ENCODE measurements around the gene ARL10.

Gene ARL10, protein sequence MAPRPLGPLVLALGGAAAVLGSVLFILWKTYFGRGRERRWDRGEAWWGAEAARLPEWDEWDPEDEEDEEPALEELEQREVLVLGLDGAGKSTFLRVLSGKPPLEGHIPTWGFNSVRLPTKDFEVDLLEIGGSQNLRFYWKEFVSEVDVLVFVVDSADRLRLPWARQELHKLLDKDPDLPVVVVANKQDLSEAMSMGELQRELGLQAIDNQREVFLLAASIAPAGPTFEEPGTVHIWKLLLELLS

DNA sequence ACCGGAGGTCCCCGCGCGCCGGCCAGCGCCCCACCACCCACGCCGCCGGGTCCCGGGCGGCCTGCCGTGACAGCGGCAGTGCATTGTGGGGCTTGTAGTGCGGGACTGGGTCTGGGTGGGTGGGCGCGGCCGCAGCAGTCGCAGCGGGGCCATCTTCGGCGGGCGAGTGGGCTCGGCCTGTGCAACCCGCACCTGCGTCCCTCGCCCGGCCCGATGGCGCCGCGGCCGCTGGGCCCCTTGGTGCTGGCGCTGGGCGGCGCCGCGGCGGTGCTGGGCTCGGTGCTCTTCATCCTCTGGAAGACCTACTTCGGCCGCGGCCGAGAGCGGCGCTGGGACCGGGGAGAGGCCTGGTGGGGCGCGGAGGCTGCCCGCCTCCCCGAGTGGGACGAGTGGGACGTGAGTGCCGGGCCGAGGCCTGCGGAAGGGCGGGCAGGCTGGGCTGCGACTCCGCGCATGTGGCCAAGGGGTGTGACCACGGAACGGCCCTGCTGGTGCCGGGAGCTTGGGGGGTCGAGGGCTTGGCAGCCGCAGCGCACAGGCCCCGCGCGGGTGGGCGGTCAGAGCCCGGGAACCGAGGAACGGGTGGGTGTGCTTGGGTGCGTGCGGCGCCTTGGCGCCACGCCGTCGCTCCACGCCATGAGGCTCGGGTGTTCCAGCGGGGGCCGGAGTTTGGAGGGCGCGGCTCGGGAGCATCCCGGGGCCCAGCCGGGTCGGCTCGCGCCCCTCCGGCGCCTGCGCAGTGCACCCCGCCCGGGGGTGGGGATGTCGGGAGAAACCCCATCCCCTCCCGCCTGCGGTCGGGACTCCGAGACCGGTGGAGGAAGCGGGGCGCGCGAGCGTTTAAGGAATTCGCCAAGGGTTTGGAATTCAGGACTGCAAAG is at the start of gene ARL10:
ARL10 (plus strand) TSS at position 137 of the 881 bp plus-strand sequence; CDS start at position 214, 77 bp downstream.
- peak; percentile 58 for DNase-seq

DNA sequence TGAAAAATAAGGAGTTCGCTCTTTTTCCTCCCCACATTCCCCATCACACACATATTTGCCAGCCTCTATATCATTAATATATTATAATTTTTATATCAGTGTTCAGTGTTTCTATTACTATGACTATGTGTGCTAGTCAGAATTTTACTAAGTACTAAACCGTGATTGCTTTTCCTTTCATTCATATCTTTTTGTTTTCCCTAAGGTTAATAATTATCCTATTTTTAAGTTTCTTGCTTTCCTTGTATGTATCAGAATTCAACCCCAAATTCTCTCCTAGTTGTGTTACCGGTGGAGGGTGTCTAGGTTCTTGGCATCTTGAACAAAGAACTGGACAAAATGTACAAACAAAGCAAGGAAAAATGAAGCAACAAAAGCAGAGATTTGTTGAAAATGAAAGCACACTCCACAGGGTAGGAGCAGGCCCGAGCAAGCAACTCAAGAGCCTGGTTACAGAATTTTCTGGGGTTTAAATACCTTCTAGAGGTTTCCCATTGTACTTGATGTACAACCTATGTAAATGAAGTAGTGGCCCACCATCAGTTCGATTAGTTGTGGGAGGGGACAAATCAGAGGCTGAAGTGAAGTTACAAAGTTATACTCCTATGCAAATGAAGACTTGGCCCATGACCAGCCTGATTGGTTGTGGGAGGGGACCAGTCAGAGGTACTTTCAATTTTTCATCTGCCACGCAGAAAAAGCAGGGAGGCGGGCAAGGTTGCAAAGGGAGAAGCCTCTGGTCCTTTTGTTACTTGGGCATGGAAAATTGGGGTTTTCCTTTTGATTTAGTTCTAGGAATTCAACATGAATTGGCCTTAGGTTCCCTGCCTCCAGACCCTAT is 47.5 kb upstream of the ARL10 start:
- DNase-seq = no peak

DNA sequence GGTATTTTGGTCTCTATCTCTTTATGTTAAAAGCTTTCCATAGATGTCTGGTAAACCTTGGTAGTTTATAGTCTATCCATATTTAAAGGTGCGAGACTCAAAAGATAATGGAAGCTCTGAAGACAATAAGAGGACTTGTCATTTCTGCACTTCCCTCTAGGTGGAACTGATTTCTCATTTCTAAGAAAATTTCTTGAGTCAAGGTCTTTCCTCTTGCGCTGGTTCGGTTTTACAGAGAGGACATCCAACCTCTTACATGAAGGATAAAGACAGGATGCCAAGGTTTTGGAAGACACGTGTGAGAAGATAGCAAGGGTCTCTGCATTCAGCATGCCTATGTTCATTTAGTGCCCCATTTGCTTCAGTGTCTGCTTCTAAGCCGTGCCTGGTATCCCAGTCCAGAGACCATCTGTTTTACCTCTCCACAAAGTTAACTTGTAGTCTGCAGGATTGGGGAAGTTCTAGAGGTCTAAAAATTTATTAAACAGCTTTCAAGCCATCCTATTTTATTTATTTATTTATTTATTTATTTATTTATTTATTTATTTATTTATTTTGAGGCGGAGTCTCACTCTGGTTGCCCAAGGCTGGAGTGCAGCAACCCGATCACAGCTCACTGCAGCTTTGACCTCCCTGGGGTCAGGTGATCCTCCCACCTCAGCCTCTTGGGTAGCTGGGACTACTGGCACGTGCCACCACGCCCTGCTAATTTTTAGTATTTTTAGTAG is 45.3 kb upstream of the ARL10 start:
- no peak for DNase-seq

DNA sequence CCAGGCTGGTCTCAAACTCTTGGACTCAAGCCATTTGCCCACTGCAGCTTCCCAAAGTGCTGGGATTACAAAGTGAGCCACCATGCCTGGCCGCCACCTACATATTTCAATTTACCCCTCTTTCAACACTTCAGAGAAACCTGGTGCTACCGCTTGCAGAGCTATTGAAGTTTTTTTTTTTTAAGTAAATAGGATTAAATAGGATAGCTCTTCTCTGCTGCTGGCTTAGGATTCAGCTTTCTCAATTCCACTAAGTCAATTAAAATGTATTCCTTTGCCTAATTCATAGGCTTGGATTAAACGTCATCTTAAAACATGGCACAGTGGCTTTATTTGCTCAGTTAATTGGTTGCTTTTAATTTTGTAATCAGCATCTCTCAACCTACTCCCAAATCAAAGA is 44.7 kb upstream of the ARL10 start:
- DNase-seq = no peak

DNA sequence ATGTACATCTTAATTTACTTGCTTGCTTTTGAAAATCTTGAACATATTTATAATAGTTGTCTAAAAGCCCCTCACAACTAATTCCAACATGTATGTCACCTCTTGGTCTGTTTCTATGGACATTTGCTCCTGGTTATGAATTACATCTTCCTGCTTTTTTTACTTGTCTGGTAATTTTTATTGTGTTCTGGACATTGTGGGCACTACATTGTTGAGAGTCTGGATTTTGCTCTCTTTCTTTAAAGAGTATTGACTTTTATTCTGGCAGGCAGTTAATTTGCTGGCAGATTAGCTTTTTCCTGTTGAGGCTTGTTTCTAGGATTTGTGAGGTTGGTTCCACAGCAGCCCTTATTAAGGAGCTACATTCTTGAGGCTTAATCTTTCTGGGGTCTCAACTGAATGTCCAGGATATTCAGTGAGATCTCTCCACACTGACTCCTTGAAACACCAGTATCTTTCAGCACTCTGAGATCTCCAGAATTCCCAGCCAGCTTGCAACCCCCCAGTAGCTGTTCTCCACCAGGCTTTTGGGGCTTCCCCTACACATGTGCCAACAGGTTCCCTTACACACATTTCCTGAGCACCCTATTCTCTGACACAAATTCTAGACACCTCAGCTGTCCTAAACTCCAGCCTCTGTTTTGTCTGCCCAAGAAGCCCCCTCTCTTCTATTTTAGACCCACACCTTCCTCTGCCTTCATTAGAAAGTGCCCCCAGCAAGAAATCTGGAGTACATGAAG is 31.1 kb upstream of the ARL10 start:
- DNase-seq = no peak

DNA sequence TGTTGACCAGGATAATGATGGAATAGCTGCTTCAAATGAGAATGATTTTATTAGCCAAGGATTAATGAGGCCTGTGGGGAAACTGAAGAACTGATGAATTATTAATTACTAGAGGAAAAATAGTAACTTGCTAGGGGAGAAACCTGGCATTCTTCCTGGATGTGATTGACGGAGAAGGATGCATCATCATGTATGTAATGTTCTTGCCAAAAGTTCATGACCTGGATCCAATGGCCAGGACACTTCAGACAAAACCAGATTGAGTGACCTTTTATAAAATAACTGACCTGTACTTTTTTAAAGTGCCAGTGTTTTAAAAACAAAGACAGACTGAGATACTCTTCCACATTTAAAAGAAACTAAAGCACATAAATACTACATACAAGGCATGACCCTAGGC is 27.4 kb upstream of the ARL10 start:
- DNase-seq = no peak

DNA sequence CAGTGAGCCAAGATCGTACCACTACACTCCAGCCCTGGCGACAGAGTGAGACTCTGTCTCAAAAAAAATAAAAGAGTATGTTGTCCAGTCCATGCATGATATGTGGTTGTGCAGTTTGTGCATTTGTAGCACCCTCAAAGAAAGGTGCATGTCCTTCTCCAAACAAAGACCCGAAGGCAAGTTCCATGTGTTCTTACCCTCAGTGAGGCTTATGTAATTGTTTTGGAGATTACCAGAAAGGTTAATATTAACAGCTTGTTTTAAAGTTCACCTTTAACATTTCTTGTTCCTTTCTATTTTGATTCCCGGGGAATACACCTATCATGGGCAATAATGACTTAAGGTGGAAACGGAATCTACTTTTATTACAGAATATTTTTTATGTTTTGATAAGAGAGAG is 26.0 kb upstream of the ARL10 start:
- DNase-seq = no peak

DNA sequence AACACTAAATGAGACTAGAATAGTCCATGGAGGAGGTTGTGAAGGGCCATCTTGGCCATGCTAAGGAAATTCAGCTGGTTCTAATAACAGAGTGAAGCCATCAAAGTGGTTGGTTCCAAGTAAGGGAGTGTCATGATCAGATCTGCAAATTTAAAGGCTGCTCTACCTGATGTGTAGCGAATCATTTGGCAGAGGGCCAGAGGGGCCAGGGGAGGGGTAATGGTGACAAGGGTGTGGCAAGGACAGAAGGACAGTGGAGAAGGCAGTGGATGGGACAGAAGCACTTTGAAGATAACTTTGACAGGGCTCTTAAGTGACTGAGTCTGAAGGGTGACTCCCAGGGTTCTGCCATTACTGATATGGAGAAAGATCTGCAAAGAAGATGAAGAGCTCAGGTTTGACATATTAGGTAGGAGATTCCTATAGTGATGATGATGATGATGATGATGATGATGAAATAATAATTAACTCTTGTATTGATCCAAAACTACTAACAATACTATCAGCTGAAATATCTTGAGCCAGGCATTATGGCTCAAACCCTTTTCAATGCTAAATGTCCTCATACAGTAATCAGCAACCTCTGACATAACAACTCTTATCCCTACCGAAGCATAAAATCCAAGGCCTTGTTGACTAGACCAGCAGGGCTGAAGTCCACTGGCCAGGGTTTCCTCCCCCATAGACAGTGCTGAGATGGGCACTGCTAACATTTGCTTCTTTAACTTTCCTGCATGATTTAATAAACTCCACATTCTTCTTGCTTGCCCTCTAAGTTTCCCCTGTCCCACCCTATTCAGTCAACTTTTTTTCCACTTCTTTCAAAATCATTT is 23.7 kb upstream of the ARL10 start:
- DNase-seq = no peak

DNA sequence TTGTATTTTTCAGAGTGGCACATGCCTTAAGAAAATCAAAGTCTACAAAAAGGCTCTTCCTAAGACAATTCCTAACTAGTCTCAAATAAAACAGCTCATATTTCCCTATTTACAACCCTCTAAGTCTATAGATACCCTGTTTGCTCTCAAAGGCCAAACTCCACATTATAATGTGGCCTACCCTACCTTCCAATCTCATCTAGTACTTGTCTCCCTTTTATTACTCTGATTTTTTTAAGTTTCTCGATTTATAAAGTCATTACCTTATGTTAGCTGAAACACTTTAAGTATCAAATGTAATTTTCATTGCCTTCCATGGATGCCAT is 23.2 kb upstream of the ARL10 start:
- no peak for DNase-seq

DNA sequence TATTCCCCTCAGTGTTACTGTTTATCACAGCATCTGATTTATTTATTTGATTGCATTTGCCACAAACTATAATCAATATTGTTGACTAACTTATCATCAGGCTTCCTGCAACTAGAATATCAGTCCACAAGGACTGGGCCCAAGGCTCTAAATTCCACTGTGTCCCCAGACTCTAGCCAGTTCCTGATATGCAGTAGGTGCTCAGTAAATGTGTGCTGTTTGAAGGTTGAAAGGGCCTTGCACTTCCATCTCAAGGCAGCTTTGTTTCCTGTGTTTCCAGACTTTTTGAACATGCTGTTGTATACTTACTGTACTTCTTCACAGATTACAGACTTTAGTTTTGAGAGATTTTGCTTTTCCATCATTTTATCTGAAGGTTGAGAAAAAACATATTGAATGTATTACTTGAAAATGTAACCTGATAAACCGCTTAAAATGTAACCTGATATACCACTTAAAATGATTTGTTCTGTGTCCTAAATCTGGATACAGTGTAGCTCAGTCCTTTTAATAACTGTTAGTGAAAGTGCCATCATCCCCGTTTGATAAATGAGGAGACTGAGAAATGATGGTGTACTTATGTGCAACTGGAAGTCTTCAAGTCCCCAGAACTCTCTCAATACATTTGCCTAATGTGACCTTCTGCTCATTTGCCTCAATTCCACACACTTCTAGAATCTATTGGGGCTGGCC is 22.4 kb upstream of the ARL10 start:
- no peak for DNase-seq

DNA sequence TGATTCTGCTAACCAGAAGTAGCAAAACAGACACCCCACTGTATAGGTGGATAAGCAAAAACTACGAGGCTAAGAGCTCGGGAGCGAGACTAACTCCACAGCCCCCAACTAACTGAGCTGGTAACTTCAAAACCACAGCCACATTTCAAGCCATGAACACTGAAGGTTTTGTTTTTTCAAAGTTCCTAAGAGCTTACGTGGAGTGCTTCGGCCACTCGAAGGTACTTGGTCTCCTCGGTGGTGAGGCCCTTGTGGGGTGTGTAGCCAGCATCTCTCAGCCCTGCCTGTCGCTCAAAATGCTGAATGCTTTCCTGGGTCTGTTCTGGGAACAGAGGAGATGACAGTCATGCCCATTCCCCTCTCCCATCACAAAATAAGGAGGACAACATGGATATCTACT is 14.9 kb upstream of the ARL10 start:
- no peak for DNase-seq

DNA sequence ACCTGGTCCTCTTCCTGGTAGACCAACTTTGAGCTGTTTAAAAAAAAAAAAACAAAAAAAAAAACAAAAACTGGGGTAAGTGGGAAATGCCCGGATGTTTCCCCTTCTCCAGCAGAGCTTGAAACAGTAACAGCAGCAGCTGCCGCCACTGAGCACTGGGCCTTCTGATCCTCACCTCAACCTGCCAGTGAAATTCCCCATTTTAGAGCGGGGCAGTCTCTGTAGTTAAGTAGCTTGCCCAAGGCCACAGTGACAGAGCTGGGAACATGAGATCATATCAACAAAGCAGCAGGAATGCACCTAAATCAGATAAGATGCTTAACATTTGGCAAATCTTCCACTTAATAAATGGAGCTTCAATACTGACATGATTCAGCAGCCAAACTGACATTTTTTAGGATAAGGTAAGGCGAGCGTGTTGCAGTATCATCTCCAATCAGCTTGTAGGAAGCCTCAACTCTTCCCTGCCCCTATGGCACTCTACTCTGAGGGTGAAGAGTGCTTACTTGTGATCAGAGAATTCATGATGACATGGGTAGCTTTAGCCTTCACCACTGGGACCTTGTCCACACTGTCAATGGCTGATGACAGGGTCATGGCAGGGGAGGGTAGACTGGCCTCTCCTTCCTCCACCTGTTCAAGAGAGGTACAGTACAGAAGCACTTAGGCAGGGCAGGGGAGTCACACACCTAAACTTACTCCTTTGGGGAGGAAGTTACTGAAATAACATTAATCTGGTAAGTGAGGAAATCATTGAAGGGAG is 13.0 kb upstream of the ARL10 start:
- no peak for DNase-seq

DNA sequence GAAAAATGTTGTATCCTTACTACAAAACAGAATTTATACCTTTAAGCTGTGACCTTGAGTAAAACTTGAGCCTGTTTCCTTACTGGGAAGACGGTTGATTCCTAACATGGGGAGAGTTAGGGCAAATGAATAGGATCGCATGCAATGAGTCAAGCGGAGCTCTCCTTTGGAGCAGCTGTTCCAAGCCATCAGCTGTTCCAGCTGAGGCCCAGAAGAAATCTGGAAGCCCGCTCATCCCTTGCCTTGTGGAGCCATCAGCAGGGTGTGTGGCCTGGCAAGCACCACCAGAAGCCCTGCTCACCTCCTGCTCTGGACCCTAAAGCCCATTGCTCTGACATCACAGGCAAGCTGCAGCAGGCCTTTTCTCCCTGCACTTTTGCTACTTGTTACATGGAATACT is 11.8 kb upstream of the ARL10 start:
- no peak for DNase-seq

DNA sequence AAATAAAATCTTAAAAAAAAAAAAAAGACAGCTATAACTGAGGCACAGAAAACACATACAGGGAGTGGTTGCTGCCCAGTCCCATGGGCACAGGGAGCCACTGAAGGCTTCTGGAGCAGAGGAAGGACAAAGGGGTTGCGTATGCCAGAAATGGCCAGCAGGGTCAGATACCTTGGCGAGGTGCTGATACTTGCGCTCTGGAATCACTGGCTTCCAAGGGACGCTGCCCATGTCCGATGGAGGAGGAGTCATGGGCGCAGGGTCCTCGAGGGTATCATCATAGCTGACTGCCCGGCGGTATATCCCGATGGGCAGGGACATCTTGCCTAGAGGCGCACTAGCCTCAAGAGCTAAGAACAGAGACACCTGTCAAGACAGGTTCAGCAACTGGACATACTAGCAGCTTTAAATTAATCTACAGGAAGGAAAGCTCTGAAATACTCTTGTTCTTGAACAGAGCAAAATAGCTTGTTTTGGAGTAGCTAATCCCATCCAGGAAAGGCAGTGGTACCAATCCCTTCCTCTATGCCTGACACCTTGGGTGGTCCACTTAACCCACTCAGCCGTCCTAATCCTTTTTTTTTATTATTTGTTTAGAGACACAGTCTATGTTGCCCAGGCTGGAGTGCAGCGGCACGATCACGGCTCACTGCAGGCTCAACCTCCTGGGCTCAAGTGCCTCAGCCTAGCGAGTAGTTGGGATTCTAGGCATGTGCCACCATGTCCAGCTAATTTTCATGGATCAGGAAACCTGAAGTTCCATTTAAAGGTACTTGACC is 9.7 kb upstream of the ARL10 start:
- no peak for DNase-seq

DNA sequence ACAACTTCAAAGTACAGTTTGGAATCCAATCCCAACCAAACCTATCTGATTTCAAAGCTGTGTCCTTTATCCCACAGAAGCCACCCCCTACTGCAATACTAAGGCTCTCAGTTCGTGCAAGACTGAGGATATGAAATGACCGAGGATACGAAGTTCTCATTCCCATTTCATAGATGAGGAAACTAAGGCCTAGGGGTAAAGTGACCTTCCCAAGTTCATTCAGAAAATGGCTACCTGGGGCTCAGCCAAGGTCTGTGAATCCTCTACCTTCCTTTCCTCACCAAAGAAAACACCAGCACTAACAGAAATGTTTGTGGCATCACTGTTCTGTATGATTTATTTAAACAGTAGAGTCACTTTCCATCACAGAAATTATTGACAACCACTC is 9.1 kb upstream of the ARL10 start:
- no peak for DNase-seq

DNA sequence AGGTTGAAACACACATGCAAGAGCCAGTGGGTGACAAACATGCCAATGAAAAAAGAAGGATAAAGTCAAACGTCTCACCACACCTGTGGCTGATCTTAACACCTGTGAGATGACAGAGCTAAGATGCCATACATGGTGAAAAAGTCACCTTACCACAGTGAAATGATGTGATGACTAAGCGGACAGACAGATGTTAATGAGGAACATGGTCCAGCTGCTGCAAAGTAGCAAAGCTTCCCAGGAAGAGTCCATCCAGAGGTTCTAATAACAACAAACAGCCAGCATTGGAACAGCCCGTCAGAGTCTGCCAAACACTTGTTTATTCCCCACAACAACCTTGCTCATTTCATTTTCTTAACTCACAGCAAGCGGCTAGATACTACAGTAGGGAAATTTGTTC is 5.6 kb upstream of the ARL10 start:
- DNase-seq = no peak

DNA sequence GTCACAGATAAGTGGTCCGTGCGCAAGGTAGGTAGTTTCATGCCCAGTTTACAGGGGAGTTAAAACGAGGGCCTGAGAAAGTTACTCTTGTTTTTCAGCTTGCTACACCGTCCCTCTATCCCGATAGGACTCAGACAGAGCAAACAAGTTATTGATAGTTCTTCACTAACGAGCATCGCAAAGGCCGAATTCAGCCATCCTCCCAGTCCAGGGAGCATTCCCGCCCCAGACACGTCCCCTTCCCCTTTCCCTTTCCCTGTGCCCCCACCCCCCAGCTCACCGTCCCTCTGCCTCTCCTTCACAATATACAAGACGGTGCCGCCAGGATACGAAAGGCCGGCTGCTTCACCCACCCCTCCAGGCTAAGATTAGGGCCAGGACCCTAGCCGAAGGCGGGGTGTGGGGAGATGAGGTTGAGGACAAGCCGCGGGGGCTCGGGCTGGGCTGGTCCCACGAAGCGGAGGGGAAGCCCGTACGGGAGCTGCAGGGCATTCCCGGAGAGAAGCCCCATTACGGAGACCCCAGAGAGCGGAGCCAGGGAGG is 4.3 kb upstream of the ARL10 start:
- no peak for DNase-seq

DNA sequence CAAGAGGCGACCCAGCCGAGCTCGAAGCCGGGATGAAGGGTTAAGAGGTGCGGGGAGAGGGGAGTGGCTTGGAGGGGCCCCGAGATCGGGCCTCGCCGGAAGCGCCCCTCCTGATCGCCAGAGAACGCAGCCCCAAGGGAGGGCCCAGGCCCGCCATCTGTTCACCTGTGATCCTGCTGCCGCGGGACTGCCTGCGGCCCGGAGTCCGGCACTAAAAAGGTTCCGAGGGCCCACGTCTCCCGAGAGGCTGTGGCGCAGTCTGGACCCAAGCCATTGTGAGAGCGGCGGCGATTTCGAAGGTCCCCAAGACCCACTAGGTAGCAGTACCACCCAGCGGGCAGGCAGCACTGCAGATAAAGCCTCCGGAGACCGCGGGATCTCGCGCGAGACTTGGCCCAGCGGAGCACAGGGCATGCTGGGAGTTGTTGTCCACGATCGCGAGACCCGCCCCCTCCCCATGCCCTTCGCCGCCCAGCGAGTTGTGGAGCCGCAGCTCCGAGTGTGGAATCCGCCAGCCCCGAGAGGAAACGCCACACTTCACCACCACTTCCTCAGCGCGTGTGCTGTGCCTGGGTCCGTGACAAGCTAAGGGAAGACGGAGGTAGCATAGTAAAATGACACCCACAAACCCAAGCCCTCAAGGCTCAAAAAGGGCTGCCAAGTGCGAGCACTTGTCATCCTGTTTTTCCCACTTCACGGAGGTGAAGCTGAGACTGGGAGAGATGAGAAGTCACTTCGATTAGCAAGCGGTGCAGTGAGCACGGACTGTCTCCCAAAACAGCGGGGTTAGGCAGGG is 3.7 kb upstream of the ARL10 start, which contains the start of gene KIAA1191:
KIAA1191 (minus strand) TSS at position 328 of the 796 bp plus-strand sequence. CDS start 2,256 bp downstream, outside the sequence.
- peak; percentile 88 for DNase-seq

Measured in kidney glomerular epithelial cell (primary cell).